BE2C (cell line): ENCODE results near the gene CABCOCO1.

ENCODE experiments used
- DNase-seq: peaks from one replicate; pipeline ENCODE4 v3.0.0-alpha.2; 2020
- H3K27me3 ChIP-seq: fragments of 250-450 bp; sonication (Bioruptor Pico); 2 replicates; pipeline ENCODE4 v1.5.1; 2020; ENCODE audit warnings: mild to moderate bottlenecking
- H3K36me3 ChIP-seq: fragments of 250-450 bp; sonication (Bioruptor Pico); 2 replicates; pipeline ENCODE4 v1.5.1; 2020; ENCODE audit warnings: mild to moderate bottlenecking
- H3K4me1 ChIP-seq: fragments of 250-450 bp; sonication (Bioruptor Pico); 2 replicates; pipeline ENCODE4 v1.5.1; 2020
- H3K4me3 ChIP-seq: 2 replicates; pipeline ENCODE4 v1.5.1; 2011; ENCODE audit warnings: low read depth, low read length
- H3K9me3 ChIP-seq: fragments of 250-450 bp; sonication (Bioruptor Pico); 2 replicates; pipeline ENCODE4 v1.5.1; 2020
- CTCF ChIP-seq: IDR thresholded peaks from 2 replicates; pipeline ENCODE4 v1.5.1; 2012; ENCODE audit warnings: mild to moderate bottlenecking, low read depth, low read length

The CABCOCO1 gene

GRCh38 chr10:61765176-61766087 is 102.7 kb downstream of the CABCOCO1 start:
- H3K4me3 ChIP-seq = peak overlapping the region; percentile 8; the same call in 1 of the 2 replicates
- peaks cover 20% of the 10 kb centered on the region for H3K4me1 ChIP-seq
- no peak for DNase-seq
- no peak for TF ChIP-seq CTCF
- H3K27me3 ChIP-seq = no peaks in the 10 kb centered on the region
- no peaks in the 10 kb centered on the region for H3K36me3 ChIP-seq
- no peaks in the 10 kb centered on the region; the same call in 1 of the 2 replicates for H3K9me3 ChIP-seq

- Histone ChIP-seq H3K4me3 (no peak overlapping the region), H3K36me3 (no peaks in the 10 kb centered on the region), H3K27me3 (no peaks in the 10 kb centered on the region), H3K4me1 (peaks cover 11% of the 10 kb centered on the region), H3K9me3 (no peaks in the 10 kb centered on the region; the same call in 1 of the 2 replicates)
- no peak for DNase-seq
- TF ChIP-seq CTCF = no peak
Measured at GRCh38 chr10:61766927-61767326, 104.2 kb downstream of the CABCOCO1 start.

GRCh38 chr10:61774031-61774430 is 111.3 kb downstream of the CABCOCO1 start:
- Histone ChIP-seq H3K9me3 (no peaks in the 10 kb centered on the region), H3K36me3 (no peaks in the 10 kb centered on the region), H3K27me3 (no peaks in the 10 kb centered on the region), H3K4me1 (peaks cover 11% of the 10 kb centered on the region), H3K4me3 (no peak overlapping the region)
- DNase-seq = no peak
- no peak for TF ChIP-seq CTCF

GRCh38 chr10:61775111-61775510 is 112.4 kb downstream of the CABCOCO1 start:
- Histone ChIP-seq H3K9me3 (no peaks in the 10 kb centered on the region), H3K36me3 (no peaks in the 10 kb centered on the region), H3K4me1 (peaks cover 11% of the 10 kb centered on the region), H3K4me3 (no peak overlapping the region), H3K27me3 (no peaks in the 10 kb centered on the region)
- TF ChIP-seq CTCF = no peak
- no peak for DNase-seq

GRCh38 chr10:61776615-61777266 is 114.0 kb downstream of the CABCOCO1 start:
- Histone ChIP-seq H3K27me3 (no peaks in the 10 kb centered on the region), H3K9me3 (no peaks in the 10 kb centered on the region), H3K4me1 (peaks cover 11% of the 10 kb centered on the region), H3K4me3 (no peak overlapping the region; the same call in 1 of the 2 replicates), H3K36me3 (no peaks in the 10 kb centered on the region)
- TF ChIP-seq CTCF = no peak
- DNase-seq = no peak

- Histone ChIP-seq H3K4me1 (peaks cover 11% of the 10 kb centered on the region), H3K4me3 (no peak overlapping the region), H3K27me3 (no peaks in the 10 kb centered on the region), H3K9me3 (no peaks in the 10 kb centered on the region), H3K36me3 (no peaks in the 10 kb centered on the region)
- TF ChIP-seq CTCF = no peak
- DNase-seq = no peak
Measured at GRCh38 chr10:61778137-61778536, 115.4 kb downstream of the CABCOCO1 start.
